DMS53 (cell line): ENCODE results near the gene GSC2.

Source experiments
- DNase-seq: peaks from one replicate; lab custom pipeline; 2025; lab: John Stamatoyannopoulos, UW

GSC2 gene

DNA sequence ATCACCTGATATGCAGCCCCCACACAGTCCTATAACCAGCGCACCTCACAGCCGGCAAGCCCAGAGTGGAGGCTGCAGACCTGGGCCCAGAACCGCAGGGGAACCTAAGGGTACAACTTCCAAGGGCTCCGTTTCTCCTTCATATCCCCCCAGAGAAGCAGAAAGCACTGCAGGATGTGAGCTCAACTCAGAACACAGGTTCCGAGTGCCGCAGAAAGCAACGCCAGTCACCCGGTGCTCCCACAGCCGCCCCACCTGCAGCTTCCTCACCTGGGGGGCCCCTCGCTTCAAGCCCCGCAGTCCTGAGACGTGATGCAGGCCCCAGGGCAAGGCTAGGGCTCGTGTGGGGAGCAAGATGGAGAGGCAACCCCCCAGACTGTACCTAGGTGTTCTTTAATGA lies 16.5 kb downstream of the GSC2 start:
- no peak for DNase-seq

DNA sequence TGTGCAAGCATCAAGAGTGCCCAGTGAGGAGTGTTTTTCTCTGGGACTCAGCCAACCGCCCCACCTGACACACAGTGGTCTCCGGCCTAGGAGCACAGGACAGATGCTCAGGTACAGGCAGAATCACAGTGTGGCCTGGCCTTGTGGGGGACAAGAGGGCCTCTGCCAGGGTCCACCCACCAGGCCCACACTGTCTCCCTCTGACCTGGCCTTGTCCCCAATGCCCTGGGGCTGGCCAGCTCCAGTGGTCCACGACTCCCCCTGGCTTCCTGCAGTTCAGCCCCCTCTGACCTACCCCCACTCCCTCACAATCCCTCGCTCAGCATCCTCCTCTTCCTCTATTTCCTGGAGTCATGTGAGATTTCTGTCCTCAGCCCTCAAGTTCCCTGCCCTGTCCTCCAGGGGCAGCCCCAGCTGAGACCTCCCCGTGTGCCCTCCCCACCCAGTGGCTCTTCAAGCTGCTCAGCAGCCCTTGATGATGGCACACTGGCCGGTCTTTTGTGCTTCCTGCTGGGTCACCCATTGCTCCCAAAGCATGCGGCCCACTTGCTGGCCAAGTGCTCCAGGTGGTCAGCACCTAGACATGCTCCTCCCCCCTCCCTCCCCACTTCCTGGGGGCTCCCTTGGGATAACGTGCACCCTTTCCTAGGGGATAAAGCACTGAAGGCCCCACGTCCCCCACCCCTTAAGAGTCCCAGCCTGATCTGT lies 17.2 kb downstream of the GSC2 start:
- no peak for DNase-seq

GRCh38 chr22:19132153-19132552 lies 17.9 kb downstream of the GSC2 start:
- no peak for DNase-seq

DNA sequence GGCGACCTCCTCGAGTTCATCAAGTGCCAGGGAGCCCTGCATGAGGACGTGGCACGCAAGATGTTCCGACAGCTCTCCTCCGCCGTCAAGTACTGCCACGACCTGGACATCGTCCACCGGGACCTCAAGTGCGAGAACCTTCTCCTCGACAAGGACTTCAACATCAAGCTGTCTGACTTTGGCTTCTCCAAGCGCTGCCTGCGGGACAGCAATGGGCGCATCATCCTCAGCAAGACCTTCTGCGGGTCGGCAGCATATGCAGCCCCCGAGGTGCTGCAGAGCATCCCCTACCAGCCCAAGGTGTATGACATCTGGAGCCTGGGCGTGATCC lies 18.4 kb downstream of the GSC2 start:
- DNase-seq: no peak

GRCh38 chr22:19130959-19131684 lies 19.0 kb downstream of the GSC2 start, which contains the start of gene TSSK2:
TSS of gene TSSK2 (plus strand) at chr22:19131308. CDS start at chr22:19131400, 92 bp downstream.
- no peak for DNase-seq

- no peak for DNase-seq
Observed at GRCh38 chr22:19129871-19130270, 20.2 kb downstream of the GSC2 start.

DNA sequence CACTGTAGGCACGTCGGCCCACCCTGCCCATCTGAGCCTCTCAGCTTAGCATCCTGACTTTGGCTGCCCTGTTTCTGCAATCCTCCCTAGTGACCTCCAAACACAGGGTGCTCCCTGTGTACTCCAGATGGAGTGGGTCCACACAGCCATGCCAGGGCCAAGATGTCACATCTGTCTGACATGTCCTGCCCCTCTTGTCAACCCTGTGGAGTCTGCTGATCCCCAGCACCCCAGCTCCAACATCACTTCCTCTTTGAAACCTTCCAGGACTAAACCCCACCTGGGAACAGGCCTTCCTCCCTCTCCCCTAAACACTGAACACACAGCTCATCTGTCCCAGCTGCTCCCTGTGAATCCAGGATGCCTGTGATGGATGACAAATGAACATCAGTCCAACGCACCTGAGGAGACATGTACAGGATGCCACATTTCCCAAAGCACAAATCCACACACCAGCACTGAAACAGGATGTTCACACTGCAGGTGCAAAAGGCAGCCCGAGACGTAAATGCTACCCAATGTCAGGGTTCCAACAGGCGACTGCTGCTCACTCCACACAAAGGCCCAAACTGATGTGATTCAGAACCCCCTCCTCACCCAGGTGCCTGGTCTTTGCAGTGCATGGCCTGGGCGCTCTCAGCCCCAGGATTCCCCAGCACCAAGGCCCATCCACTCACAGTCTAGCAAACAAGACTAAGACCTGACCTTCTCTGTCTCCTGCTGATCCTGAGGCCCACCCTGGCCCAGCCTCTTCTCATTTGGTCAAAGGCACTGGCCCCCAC lies 21.0 kb downstream of the GSC2 start:
- DNase-seq: no peak

DNA sequence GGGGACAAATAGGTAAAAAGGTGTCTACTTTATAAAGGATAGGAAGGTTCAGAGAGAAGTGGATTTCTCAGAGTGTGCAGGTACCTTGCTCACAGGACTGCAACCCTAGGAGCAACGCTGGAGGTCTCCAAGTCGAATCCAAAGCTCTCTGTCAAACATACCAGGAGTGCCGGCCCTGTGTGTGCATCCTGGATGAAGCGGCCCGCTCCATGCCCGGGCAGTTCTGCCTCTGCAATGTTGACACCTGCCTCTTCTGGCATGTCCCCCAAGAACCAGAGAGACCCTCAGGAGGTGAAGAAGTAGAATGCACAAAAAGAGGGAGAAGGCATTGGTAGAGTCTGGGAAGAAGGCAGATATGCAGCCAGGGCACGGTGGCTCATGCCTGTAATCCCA lies 22.1 kb downstream of the GSC2 start:
- no peak for DNase-seq

DNA sequence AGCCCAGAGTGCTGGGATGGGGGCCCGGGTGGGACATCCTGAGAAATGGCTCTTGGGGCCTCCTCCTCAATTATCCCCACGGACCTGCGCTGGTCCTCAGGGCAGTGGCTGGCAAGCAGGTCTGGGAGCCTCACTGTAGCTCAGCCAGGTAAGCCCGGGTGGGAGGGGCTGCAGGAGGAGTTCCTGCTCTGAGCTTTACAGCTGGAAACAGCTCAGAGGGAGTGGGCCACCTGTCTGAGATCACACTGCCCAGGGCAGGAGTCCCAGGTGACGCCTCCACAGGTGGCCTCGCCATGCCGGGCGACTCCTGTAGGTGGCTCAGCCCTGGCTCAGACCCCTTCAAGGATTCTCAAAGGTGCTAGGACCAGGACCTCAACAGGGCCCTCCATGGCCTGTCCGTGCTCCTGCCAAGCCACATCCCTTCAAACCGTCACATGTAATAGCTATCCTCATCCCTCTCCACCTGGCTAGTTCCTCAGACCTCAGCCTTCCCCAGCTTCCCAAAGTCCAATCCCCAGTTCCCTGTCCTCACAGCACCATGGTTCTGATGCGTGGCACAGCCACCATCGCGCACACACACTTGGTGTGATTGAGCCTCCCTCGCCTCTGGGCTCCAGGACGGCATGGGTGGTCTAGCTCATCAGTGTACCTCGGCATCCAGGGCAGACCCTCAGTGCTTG lies 22.6 kb downstream of the GSC2 start:
- peak; percentile 28 for DNase-seq

GRCh38 chr22:19126309-19127273 lies 23.5 kb downstream of the GSC2 start:
- DNase-seq: no peak

- DNase-seq: no peak
Observed at GRCh38 chr22:19125474-19126308, 24.4 kb downstream of the GSC2 start.

DNA sequence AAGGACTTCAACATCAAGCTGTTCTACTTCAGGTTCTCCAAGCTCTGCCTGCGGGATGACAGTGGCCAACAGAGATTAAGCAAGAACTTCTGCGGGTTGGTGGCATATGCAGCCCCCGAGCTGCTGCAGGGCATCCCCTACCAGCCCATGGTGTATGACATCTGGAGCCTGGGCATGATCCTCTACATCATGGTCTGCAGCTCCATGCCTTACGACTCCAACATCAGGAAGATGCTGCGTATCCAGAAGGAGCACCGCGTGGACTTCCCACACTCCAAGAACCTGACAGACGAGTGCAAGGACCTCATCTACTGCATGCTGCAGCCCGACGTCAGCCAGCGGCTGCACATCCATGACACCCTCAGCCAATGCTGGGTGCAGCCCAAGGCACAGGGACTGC lies 25.1 kb downstream of the GSC2 start:
- no peak for DNase-seq

- no peak for DNase-seq
Observed at GRCh38 chr22:19124377-19124776, 25.7 kb downstream of the GSC2 start.

DNA sequence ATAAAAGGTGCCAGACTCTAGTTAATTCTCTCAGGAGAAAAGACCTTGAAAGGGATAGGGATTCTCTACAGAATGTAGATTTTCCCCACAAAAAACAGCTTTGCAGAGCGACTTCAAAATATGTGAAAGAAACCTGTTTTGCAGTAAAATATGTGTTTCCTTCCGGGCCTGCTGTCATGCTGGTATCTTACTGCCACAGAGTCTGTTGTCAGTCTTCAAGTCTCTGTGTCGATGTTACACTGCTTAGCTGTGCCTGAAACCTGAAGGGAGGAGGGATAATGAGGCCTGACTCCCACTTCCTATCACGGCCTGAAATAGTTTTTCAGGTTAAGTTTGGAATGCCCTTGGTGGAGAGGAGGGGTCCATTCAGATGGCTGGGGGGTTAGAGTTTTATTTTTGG lies 26.2 kb downstream of the GSC2 start:
- no peak for DNase-seq

DNA sequence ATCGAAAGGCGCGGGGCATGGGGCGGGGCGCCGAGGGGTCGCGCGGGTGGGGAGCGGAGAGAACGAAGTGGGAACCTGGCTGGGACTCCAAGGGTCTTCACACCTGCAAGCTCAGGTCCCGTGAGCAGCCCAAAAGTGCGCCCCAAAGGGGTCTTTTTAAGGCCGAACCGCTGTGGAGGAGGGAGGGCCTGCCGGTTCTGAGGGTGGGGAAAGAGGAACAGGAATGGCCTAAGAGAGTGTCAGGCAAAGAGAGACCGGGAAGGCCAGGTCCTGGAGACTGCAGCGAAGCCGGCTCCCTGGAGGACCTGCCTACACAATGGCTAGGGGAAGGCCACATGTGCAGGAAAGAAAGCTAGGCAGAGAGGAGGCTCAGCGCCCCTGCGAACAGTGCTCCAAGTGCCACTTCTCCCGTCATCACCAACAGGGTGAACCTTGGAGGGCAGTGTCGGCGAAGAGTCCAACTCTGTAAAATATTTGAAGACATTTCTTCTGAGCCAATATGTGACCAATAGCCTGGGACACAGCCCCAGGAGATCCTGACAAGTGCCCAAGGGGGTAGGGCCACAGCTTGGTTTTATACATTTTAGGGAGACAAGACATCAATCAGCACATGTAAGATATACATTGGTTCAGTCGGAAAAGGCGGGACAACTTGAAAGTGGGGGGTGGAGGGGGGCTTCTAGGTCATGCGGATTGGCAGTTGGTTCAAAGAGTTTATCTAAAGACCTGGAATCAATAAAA lies 27.2 kb downstream of the GSC2 start:
- DNase-seq: peak; percentile 56

- DNase-seq: peak; percentile 93
Observed at GRCh38 chr22:19122143-19122751, 27.8 kb downstream of the GSC2 start, which contains the start of gene DGCR2. TSS of gene DGCR2 (minus strand) at chr22:19122412. CDS start at chr22:19122206, 206 bp downstream.

- peak; percentile 59 for DNase-seq
Observed at GRCh38 chr22:19121631-19122142, 28.4 kb downstream of the GSC2 start.

DNA sequence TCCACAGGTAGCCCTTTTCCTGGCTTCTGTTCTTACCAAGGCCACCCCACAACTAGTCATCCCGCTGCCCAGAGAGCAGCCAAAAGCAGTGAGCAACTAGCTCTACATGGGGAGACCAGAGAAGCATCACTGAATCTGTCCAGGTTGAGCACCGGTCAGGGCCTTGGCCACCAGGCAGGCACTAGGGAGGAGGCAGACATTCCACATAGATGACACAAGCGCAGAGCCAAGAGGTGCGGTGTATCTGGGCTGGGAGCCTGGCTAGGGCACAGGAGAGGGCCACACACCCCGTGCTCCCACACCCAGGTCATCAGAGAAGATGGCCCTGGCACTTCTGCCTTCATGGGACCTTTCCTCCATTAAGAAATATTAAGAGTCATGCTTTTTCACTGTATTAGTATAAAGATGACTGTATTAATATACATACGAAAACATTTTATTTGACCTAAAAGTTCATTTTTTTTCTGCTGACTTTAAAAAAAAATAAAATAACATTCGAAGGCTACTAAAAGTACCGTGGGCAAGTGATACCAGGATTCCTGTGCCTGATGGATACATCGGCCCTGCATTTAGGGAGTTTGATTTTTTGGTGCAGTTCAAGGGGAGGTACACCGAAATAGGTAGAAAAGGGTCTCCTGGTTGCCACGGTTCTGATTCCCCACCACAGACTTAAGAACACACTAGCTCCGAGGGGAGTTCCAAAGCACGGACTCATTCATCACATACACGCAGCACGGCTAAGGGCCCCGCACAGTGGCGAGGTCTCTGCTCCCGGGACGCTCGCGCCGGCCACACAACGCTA lies 29.1 kb downstream of the GSC2 start:
- DNase-seq: peak; percentile 57
